GM23338 (cell line): ENCODE results near the gene KRTAP4-11.

Source experiments
- CREB1 ChIP-seq: fragments of 250-450 bp; sonication (Bioruptor Pico); IDR thresholded peaks from 2 replicates; pipeline ENCODE4 v1.5.0; 2020; ENCODE audit warnings: low read depth, mild to moderate bottlenecking, moderate library complexity
- CTCF ChIP-seq, 2 experiments: fragments of 200-600 bp in 1 of 2; sonication (generic) in 1 of 2; conservative IDR thresholded peaks; 2 replicates each; pipeline versions ENCODE4 v1.5.1 to v1.6.1; 2016 to 2017; ENCODE audit warnings: antibody characterized with exemption in 2 of 2, low read depth in 2 of 2, mild to moderate bottlenecking in 2 of 2, moderate library complexity in 1 of 2
- ETS1 ChIP-seq: IDR thresholded peaks from 2 replicates; pipeline ENCODE4 v1.6.1; 2016; ENCODE audit warnings: antibody characterized with exemption
- EZH2 ChIP-seq: fragments of 200-600 bp; sonication (generic); IDR thresholded peaks from one replicate; pipeline ENCODE4 v1.8.0; 2017; ENCODE audit warnings: antibody characterized with exemption, mild to moderate bottlenecking, low read depth; ENCODE audit not compliant: unreplicated experiment
- JUNB ChIP-seq: IDR thresholded peaks from one replicate; pipeline ENCODE4 v1.6.1; 2016; ENCODE audit warnings: antibody characterized with exemption; ENCODE audit not compliant: unreplicated experiment
- POLR2AphosphoS5 ChIP-seq: IDR thresholded peaks from 2 replicates; pipeline ENCODE4 v1.6.1; 2016; ENCODE audit warnings: antibody characterized with exemption, low read depth
- REST ChIP-seq: IDR thresholded peaks from one replicate; pipeline ENCODE4 v1.6.1; 2018; ENCODE audit warnings: antibody characterized with exemption; ENCODE audit not compliant: unreplicated experiment
- STAT1 ChIP-seq: IDR thresholded peaks from one replicate; pipeline ENCODE4 v1.6.1; 2016; ENCODE audit warnings: antibody characterized with exemption; ENCODE audit not compliant: unreplicated experiment
- ZNF114 ChIP-seq: fragments of 250-450 bp; sonication (Bioruptor Pico); IDR thresholded peaks from 2 replicates; pipeline ENCODE4 v1.5.0; 2020; ENCODE audit warnings: mild to moderate bottlenecking, moderate library complexity
- ZNF331 ChIP-seq: fragments of 250-450 bp; sonication (Bioruptor Pico); IDR thresholded peaks from 2 replicates; pipeline ENCODE4 v1.5.0; 2020; ENCODE audit warnings: low read depth, mild to moderate bottlenecking, moderate library complexity

- TF ChIP-seq REST (no peak), CTCF (conservative IDR thresholded peaks at IDR 0.05; ENCODE audit: low read depth in 2 of 2) (no peak), JUNB (no peak), ETS1 (no peak), CREB1 (CRISPR knock-in tag) (no peak), EZH2 (no peak), POLR2AphosphoS5 (no peak), STAT1 (no peak), ZNF114 (CRISPR knock-in tag) (no peak), ZNF331 (CRISPR knock-in tag) (no peak)
Observed at GRCh38 chr17:41101586-41102259, 16.4 kb downstream of the KRTAP4-11 start, which contains the start of gene KRTAP4-16.
